ENCODE results near the gene ULK4.
"Not testable (repeated sequence)": the region's sequence is repeated elsewhere in the genome, so short reads cannot be mapped to it uniquely, and the experiment has no call there.

Gene ULK4

DNA sequence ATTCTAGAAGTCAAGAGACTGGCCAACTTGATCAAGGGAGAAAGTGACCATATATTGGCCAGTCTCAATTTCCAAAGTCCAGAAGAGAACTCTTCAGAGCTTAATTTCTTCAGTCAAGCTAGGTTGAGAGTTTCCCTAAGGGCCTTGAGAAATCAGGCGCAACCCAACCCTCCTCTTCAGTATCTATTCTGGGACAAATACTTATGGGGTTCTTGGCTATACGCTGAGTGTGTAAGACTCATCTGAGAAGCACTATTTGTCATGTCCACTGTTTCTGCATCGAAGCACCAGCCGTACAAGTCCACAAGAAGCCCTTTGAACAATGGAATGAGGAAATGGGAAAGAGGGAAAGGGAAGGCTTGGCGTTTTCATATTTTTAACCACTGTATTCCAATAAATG is 383.1 kb downstream of the ULK4 start:
- DNase-seq (ENCODE audit: low read depth) = no peak

DNA sequence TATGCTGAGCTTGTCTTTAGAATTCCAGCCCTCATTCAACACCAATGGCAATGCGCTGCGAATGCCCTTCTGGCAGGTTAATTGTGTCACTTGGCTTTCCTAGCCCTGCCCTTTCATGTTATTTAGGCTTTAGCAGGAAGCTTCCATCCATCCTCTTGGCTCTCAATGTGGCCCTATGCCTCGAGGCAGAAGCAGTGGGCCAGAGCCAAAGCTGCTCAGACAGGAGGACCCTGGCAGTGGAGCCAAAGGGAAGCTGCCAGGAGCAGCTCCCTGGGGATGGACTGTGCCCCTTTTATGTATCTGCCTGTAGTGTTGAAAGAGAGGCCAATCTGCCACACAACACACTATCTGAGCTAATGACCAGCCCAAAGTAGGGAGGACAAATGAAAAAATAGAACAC is 386.2 kb downstream of the ULK4 start:
- no peak for DNase-seq (ENCODE audit: low read depth)

DNA sequence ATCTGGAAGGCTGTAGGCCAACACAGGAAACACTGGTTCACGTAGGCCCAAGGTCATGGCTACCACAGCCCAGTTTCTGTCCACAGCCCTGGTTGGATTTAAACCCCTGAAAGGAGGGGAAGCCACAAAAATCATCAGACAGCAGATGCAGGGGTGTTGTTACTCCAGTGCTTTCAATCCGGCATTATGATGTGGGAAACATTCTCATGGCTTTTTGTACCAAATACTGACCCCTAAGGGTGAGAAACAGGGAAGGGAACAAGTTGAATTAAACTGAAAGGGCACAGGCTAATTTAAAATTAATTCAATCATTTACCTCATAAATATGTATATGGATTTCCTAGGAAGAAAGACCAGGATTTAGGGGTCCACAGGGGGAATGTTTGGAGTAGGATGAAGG is 387.0 kb downstream of the ULK4 start:
- DNase-seq (ENCODE audit: low read depth) = no peak

DNA sequence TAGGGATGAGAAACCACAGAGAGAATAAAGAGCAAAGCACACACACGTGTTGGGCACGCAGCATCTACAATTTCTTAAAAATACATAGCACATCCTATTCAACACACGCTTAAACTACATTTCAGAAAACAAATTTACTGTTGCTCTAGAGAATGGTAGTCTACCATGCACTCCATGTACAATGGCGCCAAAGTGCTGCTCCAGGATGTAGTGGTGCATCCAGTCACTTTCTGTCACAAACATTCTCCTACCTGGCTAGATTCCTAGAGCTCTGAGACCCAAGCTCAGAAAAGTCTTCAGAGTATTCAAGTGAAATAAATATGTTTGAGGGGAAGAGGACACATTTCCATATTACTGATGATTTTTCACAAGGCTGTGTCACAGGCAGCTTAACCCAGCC is 388.3 kb downstream of the ULK4 start:
- DNase-seq (ENCODE audit: low read depth) = no peak

DNA sequence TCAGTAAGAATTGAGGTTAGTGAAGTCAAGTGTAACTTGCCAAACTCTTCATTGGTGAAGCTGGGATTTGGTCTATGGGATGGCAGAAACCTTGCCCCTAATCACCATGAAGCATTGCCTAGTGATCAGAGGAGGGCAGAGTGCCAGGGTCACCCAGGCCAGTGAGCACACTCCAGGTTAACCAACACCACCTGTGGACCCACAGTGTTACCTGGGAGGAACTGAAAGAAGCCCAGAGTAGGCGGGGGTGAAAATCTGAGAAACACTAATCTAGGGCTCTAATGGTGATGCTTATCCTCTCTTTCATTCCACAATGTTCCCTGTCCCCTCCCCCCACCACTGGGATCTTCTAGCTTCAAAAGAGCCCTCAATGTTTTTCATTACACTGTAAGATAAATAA is 389.8 kb downstream of the ULK4 start:
- no peak for DNase-seq (ENCODE audit: low read depth)

DNA sequence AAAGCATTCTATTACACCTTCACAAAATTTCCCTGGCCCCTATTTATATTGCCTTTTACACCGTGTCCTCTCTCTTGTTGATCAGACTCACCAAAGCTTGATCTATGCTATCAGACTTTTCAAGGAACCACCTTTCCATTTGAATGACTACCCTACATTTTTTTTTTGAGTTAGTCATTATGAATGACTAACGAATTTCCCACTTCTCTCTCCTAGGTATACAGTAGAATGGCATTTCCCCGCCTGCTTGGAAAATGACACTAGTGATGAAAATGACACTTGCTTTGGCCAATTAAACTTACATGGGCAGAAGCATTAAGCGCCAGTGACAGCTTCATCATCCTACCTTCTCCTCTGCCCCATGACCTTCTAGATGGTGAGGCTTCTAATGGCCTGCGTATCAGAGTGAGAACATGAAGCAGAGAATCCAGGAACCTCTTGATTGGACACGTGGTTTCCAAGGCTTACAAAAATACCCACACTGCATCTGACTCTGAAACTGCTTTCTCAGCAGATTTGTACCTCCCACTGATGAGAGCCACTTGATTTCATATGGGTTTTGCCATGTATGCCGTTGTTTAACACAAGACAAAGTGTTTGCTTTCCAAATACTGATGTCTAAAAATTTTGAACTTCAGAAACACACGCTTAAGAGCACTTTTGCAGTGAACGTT is 392.1 kb downstream of the ULK4 start:
- no peak for DNase-seq (ENCODE audit: low read depth)

DNA sequence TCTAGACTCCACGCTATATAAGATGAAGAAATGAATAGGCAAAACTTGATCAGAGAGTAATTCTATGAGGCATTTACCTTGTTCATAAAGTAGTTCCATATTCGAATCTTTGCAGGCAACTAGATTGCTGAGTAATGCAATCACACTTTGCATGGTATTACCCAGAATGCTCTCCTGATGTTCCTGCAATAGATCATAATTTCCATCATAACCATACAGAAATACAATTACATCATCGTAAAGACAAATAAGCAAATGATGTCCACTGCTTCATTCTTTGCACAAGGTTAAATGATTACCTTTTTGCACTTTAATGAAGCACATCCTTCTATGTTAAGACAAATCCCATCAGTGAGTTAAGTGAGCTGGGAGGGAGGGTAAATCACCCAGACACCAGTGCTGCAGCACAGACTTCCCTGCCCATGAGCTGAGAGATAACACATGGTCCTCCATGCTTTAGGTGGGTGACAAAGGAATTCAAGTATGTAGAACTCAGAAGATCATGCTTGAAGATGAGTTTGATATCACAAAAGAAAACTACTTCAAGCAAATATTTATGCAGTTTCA is 395.9 kb downstream of the ULK4 start:
- no peak for DNase-seq (ENCODE audit: low read depth)

DNA sequence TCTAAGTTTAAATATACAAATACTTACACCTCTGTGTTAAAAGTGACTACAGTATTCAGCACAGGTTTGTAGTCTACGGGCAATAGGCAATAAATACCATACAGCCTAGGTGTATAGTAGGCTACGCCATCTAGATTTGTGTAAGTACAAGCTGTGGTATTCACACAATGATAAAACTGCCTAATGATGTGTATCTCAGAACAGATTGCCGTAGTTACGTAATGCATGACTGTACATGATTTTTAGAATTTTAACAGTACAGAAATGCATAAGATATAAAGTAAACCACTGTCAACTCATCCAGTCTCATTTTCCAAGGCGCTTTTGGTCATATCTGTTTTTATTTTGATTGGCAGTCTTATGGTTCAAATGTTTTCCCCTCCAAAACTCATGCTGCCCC is 396.9 kb downstream of the ULK4 start:
- no peak for DNase-seq (ENCODE audit: low read depth)

DNA sequence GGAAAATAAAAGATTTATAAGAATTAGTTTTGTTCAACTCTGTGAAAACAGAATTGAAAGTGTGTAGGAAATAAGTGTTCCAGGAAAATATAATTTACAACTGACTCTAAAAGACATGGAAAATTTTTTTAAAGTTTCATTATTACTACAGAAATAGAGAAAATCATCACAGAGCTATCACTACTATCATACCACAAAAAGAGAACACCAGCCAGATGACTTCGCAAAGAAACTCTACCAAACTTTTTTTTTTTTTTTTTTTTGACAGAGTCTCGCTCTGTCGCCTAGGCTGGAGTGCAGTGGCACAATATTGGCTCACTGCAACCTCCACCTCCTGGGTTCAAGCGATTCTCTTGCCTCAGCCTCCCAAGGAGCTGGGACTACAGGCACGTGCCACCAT is 405.7 kb downstream of the ULK4 start:
- DNase-seq (ENCODE audit: low read depth) = not testable (repeated sequence)

DNA sequence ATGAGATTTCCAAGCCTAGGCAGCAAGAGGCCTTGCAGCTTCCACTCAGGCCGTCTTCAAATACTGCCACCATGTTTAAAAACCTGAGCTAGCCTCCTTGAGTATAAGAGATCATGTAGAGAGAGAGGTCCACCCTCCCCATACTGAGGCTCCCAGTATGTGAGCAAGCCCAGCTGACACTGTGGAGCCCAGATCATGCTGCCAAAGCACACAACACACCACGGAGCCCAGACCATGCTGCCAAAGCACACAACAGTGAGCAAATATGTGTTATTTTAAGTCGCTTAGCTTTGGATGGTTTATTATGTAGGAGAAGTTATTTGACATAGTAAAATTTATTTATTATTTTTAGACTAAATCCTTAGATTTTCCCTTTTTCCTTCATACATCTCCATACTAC is 428.9 kb downstream of the ULK4 start:
- no peak for DNase-seq (ENCODE audit: low read depth)

DNA sequence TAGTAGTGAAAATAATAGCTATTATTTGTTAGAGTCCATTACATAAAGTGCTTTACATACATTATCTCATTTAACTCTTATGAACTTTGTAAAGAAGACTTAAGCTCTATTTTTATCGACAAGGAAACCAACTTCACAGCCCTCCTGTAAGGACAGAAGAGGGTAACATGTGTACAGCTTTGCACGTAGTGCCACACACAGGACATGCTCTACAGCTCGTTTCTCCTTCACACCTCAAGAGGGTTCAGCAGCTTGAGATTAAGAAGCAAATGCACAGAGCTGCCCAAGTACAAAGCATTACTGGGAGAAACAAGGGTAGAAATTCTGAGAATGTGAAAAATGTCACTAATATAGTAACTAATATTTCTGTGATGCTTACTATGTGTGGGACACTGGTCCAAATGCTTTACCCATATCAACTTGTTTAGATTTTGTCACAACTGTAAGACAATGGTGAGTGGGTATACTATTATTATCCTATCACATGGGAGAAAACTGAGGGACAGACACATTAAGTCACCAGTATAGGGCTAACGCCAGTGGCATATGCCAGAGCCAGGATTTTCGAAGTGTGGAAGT is 434.8 kb downstream of the ULK4 start:
- no peak for DNase-seq (ENCODE audit: low read depth)

DNA sequence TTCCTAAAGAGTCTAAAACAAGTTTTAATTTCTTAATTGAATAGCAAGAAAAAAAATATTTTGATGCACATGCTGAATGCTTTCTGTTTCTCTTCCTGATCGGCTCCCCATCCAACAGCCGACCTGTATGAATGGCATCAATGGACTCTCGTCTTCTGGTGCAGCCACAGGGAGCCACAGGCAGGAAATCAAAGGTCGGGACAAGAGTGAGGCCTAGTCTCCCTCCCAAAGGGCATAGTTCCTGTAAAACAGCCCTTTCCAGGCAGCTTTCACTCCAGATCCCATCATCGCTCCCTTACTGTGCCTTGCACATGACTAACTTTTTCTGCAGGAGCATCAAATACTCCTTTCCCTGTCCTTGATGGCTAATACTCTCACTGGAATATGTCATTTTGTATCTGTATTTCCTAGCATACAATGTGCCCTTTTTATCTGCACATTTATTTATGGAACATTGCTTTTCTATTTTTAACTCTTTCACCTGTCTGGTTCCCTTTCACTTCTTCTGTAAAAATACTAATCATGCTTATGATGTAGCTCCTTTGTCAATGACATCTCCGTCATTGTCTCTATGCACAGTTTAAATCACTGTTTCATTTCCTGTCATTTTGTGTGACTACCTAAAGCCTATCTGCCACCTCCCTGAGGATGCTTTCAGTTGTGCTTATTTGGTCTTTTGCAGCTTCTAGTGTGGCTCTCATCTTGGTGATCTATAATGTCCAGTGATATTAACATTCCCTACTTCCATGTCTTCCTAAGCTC is 436.4 kb downstream of the ULK4 start:
- DNase-seq (ENCODE audit: low read depth) = no peak

DNA sequence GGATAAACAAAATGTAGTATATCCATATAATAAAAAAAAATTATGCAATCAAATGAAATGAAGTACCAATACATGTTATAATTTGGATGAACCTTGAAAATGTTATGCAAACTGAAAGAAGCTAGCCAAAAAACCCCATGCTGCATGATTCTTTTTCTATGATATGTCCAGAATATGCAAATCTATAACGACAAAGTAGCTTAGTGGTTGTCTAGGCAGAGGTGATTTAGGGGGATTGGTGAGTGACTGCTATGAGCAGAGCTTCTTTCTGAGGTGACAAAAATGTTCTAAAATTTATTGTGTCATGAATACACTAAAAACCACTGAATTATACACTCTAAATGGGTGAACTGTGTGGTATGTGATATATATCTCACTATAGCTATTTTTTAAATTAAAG is 438.0 kb downstream of the ULK4 start:
- no peak for DNase-seq (ENCODE audit: low read depth)

DNA sequence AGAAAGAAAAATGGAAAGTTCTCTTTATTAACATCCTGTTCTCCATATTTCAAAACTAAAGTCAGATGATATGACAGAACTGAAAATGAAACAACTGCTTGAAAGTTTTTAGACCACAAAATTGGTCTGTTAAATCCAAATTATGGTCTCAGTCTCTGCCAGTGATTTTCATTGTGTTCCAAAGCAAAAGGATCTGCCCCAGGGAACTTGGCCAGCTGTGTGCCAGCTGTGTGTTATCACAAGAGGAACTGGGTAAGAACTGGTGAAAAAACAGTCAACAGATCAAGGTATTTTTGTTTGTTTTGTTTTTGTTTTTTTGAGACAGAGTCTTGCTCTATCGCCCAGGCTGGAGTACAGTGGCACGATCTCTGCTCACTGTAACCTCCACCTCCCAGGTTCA is 439.3 kb downstream of the ULK4 start:
- no peak for DNase-seq (ENCODE audit: low read depth)

DNA sequence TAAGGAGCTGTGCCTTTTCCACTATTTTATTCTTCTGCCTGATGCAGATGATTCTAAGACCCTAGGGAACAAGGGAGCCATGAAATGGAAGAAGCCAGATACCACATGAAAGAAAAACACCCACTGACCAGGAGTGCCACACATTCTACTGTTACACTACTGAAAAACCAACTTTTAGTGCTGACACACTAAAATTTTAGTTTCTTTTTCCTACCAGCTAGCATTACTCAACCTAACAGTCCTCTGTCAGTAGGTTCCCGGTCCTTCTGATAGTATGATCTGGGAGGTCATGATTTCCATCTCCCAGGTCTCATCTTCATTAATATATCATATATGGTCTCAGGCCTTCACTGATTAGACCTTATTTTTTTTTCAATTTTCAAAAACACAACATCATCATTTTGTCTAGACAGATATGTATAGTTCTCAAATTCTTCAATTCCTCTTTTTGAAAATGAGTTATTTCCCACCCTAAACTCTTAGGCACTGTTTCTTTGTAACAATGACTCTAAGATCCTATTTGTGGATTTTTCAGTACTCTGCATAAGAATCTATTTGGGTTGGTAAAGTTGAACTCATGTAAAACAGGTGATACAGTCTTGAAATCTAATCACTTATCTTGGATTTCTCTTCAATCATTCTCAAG is 440.8 kb downstream of the ULK4 start:
- DNase-seq (ENCODE audit: low read depth) = no peak

DNA sequence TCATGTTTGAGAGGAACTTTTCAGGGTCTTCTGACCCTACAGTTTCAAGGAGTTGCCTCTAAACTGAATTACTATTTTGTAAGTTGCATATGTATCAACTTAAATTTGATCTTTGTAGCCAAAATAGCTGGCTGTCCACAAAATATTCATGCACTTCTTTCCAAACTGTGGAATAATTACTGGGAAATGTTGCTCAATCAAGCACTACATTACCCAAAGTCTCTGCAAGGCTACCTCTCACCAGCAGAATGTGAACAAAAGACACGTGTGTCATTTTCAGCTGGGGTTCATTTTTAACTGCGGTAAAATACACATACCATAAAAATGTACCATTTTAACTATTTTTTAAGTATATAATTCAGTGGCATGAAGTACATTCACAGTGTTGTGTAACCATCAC is 442.2 kb downstream of the ULK4 start:
- no peak for DNase-seq (ENCODE audit: low read depth)

DNA sequence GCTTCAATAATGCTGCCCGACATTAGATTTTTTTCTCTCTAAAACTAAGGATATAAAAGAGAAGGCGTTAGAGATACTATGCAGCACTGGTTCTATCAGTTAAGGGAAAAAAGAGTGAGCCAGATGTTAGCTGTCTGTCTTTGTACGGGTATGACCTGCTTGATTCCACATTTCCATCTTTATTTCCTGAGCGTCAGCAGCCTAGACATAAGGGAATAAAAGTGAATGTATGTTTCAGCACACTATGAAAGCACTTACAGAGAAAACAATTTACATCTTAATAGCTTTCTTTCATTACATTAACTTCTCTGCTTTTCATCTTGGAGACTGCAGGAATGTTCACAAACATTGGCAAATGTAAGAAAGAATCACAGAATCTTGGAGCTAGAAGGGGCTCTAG is 443.3 kb downstream of the ULK4 start:
- no peak for DNase-seq (ENCODE audit: low read depth)

DNA sequence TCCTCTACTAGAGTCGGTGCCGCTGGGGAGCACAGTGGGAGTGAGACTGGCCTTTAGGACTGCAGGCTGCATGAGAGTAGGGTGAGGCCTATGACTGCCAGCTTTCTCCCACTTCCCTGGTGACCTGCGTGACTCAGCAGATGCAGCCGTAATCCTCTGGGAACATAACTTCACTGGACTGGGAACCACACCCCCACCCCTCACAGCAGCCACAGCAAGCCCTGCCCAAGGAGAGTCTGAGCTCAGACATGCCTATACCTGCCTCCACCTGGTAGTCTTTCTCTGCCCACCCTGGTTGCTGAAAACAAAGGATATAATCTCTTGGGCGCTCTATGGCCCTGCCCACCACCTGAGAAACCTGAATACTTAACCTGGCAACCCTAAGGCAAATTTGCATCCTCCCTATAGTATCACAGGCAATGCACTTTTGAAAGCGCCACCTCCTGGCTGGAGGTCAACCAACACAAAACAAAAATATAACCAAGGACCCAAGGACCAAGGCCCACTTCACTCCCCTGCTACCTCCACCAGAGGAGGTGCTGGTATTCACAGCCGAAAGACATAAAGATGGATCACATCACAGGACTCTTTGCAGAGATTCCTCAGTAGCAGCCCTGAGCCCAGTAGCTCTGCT is 453.7 kb downstream of the ULK4 start:
- DNase-seq (ENCODE audit: low read depth) = no peak

DNA sequence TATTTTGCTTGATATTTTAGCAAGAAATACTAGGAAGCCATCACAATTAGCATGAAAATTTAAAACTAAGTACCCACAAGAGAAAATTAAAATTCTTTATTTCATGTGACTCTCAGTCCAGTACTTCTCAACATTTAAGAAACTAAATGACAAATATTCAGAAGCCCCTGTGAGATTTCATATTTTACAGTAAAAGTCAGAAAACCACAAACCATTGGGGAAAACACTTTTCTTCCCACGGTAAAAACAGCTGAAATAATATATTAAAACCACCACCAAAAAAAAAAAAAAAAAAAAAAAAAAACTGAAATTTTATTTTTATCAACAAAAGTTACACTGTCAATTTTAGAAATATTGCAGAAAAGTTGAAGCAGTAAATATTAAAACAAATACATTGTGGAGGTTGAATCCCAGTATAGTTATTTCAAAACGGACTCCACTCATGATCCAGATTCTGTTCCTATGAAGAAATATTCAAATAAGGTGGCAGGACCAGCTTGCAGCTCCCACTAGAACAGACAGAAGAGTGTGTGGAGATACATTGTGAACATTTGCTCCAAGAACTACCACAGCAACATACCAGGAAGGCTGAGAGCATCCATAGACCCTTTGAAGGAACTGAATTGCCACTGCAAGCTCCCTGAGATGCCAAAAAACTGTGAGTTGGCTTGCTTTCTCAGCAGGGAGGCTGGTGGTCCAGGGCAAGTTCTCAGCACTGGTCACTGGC is 454.4 kb downstream of the ULK4 start:
- no peak for DNase-seq (ENCODE audit: low read depth)

DNA sequence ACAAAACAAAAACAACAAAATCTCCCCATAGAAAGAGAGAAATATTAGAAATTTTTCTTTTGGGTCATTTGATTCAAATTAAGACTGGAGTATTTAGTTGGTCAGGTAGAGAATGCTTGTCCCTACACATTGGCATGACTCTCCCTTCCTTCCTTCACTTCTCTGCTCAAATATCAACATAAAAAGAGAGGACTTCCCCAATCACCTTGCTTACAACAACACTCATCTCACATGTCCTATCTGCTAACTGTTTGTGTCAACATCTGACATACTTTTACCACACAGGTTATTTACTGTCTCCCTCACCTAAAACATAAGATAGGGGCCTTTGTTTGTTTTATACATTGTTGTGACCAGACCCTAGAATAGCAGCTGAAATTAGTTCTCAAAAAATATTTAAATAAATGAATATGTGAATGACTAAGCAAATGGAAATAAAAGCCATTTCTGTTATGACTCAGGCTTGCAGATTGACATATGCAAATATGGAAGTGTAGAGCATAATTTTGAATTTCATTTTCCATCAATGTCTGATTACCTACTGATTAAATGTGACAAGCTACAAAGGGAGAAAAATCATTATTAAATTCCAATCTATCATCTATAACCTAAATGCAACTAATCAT is 457.8 kb downstream of the ULK4 start:
- no peak for DNase-seq (ENCODE audit: low read depth)

DNA sequence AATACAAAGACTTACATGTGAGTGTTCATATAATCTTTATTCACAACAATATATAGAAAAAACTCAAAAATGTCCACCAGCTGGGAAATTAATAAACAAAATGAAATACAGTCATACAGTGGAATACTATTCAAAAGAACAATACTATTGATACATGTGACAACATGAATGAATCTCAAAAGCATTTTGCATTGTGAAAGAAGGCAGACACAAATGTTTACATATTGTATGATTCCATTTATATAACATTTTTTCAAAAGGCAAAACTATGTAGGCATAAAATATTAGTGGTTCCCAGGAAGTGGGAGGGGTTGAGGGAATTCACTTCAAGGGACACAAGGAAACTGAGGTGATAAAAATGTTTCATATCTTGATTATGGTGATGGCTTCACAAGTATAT is 459.4 kb downstream of the ULK4 start:
- no peak for DNase-seq (ENCODE audit: low read depth)
